OCI-LY3 (cell line): ENCODE results near the gene CCDC78.

Experiments
- CTCF ChIP-seq: fragments of 200-600, 300-600 bp; sonication (generic); IDR thresholded peaks from 2 replicates; pipeline ENCODE4 v1.5.1; 2014; ENCODE audit warnings: antibody characterized with exemption, low read length, low read depth
- EZH2phosphoT487 ChIP-seq: fragments of 200-600 bp; shearing (Covaris generic); IDR thresholded peaks from 2 replicates; pipeline ENCODE4 v1.6.1; 2018; ENCODE audit warnings: antibody characterized with exemption, mixed run types, low read depth

- TF ChIP-seq CTCF (no peak), EZH2phosphoT487 (no peak)
Observed at GRCh38 chr16:718389-718788, 7.9 kb downstream of the CCDC78 start.
